Measurements from ENCODE around the gene HS3ST4.

Gene HS3ST4

DNA sequence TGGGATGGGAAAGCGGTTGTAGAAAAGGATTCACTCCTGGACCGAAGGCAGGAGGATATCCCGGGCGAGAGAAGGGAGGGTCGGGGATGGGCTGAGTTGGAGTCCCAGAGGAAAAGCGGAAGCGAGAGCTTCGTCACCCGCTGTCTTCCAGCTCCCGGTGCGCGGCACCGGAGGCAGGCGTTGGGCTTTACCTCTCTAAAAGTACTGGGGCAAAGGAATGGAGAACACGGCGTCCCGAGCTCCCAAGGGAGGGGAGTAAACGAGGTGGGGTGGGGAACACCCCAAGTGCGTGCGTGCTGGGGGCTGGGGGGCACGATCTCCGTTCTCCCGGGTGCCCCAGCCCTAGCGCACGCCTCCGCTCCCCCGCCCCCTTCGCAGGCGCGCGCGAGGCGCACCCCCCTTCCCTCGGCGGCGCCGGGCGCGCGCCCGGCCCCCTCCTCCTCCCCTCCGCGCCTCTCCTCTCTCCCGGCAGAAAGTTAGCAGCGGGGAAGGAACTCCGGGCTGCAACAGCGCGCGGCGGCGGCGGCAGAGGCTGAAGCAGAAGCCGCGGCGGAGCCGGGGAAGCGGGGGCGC, at the start of gene HS3ST4:
TSS of gene HS3ST4 (plus strand) at position 441 of the 573 bp plus-strand sequence.
- DNase-seq (ENCODE audit: low spot score), result peak; percentile 25

DNA sequence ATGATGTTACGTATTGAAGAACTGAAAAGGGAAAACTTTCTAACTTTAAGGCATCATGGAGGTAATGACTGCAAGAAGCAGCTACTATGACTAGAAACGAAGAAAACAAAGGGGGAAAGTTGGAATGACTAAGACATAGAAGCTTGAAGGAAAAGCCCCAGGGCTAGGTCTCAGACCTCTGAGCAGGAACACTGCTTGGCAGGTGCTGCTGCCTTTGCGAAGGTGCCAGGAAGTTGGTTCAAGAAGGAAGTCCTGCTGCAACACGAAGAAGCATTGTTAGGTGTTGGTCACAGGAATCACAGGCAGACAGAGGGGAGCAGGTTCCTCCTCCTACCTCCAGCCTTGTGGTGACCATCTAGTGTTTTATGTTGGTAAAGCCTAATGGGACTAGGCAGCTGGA, 48.1 kb upstream of the HS3ST4 start:
- DNase-seq (ENCODE audit: low spot score), result no peak

DNA sequence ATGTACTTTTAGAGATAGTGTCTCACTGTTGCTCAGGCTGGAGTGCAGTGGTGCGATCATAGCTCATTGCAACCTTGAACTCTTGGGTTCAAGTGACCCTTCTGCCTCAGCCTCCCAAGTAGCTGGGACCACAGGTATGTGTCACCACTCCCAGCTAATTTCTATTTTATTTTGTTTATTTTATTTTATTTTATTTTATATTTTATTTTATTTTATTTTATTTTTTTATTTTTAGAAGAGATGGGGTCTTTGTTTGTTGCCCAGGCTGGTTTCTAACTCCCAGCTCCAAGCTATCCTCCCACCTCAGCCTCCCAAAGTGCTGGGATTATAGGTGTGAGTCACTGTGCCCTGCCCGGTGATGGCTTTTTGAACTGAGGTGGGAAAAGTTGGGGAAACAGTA, 35.1 kb upstream of the HS3ST4 start:
- no peak for DNase-seq (ENCODE audit: low spot score)

DNA sequence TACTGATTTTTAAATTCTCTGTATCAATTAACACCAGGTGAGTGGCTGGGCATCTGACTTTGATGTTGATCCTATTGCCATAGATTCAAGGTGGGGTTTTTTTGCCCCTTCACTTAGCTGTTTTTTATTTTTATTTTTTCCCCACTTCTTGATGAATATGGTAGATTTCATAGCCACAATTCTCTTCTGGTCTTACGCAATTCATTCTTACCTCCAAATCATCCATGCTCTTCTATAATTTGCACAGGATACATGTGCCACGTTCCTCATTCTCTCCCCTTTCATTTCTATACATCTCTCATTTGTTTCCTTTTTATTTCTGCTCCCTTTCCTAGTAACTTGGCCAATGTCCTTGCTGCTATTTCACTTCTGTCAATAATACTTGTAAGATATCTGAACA, 14.9 kb upstream of the HS3ST4 start:
- DNase-seq (ENCODE audit: low spot score), result no peak

DNA sequence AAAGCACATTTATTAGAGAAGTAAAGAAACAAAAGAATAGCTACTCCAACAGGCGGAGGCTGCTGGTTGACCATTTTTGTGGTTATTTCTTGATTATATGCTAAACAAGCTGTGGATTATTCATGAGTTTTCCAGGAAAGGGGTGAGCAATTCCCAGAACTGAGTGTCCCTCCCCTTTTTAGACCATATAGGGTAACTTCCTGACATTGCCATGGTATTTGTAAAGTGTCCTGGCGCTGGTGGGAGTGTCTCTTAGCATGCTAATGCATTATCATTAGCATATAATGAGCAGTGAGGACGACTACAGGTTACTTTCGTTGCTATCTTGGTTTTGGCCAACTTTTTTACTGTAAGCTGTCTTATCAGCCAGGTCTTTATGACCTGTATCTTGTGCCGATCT, 12.2 kb upstream of the HS3ST4 start:
- DNase-seq (ENCODE audit: low spot score), result no peak

DNA sequence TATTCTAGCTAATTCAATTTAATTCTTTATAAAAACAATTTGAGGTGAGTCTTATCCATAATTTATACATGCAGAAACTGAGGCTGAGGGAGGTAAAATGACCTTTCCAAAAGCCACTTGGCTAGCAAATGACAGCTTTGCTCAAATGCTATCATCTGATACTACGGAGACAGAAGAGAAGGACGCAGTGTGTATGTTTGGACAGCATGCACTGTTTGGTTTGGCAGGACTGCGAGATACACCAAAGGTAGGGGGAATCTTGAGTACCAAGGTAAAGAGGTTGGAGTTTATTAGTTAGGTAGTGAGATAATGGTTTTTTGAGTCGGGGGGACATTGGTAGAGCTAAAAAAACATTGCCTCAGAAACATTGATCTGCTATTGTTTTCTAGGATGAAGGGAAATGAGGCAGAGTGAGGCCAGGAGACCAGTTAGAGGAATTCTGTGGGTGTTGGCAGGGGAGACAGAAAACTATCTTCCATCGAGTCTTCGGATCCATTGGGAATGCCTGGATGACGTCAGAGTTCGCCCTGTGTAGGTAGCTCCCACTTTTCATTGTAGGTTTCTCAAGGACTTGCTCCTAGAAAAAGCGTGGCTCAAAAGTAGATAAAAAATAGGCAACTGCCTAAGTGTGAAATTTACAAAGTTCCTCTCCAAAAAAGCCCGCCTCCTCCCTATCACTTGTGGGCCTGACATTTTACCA, 2.5 kb upstream of the HS3ST4 start:
- no peak for DNase-seq (ENCODE audit: low spot score)

DNA sequence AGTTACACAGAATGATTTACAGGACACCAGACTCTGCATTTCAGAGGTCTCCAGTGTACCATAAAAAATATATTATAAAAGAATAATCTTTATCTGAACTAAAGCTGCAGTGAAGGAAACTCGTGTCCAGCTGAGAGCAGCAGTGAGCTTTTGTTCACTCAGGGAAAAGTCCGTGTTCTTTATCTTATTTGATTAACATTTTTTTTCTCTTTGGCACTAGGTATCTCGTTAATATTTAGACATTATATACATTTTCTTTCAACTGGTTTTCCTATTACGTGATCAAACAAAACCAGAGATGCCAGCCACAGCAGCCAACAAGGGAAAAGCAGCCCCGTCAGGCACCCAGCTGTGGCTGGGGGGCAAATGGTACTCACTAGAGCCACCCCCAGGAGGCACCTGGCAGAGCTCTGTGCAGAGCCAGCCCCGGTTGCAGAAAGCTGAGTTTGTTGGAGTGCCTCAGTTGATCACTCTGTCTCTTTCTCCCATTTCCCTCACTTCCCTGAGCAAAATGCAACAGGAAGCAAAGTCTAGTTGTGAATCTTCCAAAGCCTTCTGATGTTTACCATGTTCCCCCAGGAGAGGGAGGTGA, 1.1 kb upstream of the HS3ST4 start:
- no peak for DNase-seq (ENCODE audit: low spot score)

DNA sequence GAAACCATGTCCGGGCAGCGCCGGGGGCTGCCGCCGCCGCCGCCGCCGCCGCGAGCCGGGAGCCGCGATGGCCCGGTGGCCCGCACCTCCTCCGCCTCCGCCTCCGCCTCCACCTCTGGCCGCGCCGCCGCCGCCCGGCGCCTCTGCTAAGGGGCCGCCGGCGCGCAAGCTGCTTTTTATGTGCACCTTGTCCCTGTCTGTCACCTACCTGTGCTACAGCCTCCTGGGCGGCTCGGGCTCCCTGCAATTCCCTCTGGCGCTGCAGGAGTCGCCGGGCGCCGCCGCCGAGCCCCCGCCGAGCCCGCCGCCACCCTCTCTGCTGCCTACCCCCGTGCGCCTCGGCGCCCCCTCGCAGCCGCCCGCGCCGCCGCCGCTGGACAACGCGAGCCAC, 587 bp downstream of the HS3ST4 start:
- no peak for DNase-seq (ENCODE audit: low spot score)

DNA sequence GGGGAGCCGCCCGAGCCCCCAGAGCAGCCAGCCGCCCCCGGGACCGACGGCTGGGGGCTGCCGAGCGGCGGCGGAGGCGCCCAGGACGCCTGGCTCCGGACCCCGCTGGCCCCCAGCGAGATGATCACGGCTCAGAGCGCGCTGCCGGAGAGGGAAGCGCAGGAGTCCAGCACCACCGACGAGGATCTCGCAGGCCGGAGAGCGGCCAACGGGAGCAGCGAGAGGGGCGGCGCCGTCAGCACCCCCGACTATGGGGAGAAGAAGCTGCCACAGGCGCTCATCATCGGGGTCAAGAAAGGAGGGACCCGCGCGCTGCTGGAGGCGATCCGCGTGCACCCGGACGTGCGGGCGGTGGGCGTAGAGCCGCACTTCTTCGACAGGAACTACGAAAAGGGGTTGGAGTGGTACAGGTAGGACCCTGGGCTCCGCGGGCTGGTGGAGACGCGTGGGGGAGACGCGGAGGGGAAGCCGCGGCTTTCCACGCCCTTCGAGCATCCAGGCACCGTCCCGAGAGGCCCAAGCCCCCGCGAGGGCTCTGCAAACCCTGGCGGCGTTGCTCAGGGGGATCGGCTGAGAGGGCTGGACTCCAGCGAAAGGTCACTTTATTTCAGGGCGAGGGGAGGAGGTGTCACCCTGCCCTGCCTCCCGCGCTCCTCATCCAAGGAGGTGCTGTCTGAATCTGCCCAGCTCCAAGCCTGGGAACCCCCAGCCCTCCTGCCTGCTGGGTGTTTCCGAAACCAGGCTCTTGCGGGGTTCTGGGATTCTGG, 1.2 kb downstream of the HS3ST4 start:
- no peak for DNase-seq (ENCODE audit: low spot score)

DNA sequence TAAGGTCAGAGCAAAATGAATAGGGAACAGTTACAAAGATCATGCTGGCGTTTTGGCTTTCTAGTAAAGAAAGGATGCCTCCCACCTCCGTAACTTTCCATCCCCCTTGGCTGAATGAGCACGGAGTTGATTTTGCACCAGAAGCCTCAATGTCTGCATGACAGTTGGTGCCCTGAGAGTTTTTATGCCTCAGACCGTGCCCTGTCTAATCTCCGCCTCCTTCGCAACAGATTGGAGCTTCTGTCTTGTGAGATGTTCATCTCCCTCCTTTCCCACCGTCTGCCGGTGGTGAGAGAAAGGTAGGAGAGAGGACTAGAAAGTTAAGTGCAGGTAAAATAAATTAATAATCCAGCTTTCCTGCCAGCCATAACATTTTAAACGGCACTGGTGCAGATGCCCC, 1.9 kb downstream of the HS3ST4 start:
- DNase-seq (ENCODE audit: low spot score), result no peak

DNA sequence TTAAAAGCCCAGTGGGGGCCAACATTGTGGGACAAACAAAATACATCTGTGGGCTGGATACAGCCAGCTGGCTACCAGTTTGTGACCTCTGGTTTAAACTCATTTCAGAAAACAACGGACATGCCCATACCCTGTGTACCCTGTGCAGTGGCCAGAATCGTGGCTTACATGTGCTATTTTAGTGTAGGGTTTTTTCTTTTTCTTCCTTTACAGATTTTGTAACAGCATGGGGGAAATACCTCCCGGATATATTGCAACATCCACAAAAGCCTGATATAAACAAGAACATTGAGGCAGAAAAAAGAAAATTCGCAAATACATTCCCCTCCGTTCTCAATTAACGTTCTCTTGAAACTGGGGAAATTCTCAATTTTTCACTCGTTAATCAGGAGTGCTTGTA, 7.3 kb downstream of the HS3ST4 start:
- DNase-seq (ENCODE audit: low spot score), result no peak

DNA sequence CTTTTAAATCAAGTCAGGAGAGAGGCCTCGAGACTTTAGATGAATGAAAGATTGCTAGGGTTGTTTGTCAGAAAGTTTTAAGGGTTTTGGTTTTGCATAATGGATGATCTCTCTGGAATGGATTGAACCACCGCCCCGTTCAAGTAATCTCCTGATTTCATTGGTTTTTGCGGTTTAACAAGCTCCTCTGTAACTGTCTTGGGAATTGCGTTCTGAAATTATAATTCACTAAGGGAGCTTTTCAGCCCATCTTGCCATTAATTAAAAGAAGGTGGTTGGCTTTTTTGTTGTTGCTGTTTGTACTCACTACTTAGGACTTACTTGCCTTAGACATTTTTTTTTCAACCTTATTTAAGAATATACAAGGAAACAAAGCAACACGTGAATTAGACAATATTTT, 8.8 kb downstream of the HS3ST4 start:
- DNase-seq (ENCODE audit: low spot score), result no peak

DNA sequence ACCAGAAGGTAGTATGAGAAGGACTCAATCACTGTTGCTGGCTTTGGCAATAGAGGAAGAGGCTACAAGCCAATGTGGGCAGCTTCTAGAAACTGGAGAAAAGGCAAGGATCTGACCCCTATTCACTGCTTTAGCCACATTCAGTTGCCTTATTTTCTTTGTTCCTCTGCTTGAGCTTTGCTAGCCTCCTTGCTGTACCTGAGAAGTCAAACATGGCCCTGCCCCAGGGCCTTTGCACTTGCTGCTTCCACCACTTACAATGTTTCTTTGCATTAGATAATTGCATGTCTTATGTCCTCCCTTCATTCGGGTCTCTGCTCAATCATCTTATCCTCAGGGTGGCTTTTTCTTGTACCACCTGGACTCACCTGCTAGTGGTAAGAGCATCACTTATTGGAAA, 15.8 kb downstream of the HS3ST4 start:
- DNase-seq (ENCODE audit: low spot score), result no peak

DNA sequence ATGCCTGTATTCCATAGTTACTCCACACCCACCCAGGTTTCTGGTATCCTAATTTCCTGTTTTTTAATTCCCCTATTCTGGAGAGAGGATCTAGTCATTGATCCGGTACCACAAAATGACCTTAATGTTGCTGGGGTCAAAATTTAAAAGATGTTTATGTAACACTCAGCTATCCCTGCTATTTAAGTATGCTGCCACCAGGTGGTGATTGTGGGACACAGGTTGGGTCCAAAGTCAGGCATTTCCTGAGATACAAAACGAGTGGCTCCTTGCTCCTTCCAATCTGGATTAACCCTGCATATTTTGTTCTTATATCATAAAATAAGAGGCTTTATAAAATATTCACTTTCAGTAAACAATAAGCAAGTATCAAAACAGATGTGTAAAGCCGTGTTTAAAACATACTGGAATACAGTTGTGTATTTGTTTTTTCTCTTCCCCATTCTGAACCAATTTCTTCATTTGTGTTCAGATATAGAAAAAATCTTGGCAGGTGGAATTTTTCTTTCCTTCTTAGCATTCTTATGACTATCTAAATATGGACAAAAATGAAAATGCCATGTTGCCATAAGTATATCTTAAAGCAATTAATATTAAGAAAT, 16.3 kb downstream of the HS3ST4 start:
- DNase-seq (ENCODE audit: low spot score), result no peak

DNA sequence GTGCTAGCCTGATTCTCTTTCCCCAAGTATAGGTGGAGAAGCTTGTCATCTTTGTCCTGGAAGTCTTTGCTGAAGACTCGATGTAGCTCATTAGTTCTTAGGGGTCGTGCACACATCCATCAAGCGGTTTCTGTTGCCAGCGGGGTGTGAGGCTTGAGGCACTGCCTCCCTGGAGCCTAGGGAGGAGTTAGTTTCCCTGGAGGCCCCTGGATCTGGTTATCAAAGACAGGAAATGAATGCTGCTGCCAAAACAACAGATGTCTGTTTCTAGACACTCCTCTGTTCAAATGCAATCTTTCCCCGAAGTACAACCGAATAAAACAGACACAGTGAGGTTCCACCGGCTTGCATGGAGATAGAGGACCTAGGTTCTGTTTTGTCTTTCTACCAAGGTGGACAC, 17.5 kb downstream of the HS3ST4 start:
- DNase-seq (ENCODE audit: low spot score), result no peak

DNA sequence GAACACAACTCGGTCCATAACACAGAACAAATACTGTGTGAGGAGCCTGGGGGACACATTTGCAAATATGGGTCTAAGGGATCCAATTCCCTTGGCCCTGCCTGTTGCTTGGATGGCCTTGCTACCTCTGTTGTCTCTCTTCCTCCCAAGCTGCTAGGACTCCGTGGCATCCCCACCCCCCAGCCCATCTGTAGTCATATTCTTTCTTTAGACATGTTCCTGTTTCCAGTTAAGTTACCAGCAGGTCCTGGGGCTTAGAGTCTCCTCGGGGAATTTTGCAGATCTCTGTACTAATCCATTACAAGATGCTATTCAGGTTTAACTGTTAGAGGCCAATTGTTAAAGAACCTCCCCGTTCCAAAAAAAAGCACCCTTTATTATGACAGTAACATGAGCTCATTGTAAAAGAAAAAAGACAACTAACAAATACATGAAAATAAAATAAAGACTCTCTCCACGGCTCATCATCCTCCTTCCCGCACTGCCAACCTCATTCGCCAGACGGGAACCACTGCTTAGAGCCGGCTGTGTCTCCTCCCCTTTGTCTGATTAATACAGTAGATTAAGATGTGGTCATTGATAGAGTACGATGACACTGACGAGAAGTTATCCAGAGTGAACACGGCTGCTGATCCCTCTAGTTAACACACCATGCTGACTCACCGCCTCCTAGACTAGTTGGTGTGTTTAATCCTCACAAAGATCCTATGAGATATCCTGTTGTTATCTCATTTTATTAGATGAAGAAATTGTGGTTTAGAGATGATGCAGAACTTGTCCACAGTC, 22.2 kb downstream of the HS3ST4 start:
- DNase-seq (ENCODE audit: low spot score), result no peak

DNA sequence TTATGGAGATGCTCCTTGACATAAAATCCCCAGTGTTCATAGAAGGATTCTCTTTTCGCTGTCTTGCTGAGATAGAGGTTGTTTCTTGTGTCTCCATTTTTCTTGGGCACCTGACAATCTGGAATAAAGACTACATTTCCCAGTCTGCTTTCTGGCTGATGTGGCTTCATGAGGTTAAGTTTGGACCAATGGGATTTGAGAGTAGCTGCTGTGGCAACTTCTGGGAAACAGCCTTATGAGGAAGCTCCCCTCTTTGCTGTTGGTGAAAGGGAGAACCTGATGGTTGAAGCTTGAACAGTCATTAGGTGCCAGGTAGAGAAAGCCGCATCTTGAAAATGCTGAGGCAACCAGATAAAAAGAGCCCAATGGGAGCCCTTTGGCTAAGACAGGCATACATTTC, 24.4 kb downstream of the HS3ST4 start:
- no peak for DNase-seq (ENCODE audit: low spot score)

DNA sequence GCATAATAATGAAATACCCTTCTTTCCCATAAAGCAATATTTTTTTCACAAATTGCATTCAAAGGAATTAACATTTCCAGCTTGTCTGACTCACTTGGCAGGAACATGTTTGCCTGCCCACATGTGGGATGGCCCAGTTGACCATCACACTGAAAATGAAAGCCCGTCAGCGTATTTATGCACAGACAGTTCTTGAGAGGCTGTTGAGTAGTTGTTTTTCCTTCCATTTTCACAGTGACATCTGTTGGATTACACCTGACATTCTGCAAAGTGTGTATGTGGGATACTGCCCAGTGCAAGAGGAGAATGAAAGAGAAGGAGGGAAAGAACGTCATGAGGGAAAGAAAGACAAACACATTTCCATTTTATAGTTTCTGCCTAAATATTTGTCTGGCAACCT, 29.7 kb downstream of the HS3ST4 start:
- DNase-seq (ENCODE audit: low spot score), result no peak

DNA sequence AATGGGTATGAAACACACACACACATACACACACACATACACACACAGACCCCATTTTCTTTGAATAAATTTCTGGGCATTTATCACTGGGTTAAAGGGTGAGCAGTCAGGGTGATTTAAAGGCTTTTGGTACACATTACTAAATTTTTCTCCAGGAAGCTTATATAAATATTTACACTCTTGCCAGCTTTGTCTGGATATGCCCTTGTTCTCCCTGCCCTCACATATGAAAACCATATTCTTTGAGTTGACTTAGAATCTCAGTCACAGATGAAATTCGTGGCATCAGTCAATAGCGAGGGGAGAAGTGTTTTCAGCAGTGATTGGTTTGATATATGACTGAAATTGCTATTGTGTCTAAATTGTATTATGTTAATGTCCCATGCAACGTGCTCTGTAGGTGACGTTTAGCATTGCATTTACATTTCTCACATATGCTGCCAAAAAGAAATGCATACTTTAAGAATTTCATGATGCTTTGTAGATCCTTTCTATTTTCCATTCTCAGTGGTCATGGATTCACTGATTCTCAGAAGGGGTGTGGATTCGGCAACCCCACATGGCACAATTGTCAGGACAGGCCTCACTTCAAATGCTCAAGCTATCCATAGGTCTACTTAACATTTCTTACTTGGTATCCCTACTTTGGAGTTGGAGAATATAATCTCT, 34.8 kb downstream of the HS3ST4 start:
- no peak for DNase-seq (ENCODE audit: low spot score)

DNA sequence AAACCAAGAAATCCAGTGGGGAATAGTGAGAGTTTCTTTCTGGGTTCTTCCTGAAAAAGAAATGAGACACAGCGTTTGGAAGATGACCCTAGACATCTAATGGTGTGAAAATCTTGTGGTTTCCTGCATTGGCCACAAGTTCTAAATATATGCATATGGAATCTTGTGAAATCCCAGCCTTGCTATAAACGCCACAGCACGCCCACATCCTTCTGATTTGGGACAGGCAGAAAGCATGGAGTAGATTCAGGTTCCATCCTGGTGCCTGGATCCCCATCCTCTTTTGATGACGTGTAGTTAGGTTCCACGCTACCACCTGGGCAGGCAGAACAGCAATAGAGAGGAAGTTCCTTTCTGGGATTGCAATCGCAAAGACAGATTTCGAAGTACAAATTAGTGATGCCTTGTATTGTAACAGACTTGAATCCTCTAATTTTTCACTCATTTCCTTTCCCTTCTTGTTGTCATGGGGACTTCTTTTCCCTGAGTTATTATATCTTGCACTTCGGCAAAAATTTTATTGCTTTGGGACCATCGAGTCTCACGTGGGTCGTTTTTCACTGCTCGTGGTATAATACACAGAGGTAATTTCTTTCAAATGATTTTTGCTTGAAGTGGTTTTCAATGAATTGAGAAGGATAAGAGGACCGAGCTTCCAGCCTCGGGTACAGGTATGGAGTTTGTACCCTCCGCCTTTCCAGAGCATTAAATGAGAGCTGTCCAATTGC, 37.6 kb downstream of the HS3ST4 start:
- DNase-seq (ENCODE audit: low spot score), result no peak

DNA sequence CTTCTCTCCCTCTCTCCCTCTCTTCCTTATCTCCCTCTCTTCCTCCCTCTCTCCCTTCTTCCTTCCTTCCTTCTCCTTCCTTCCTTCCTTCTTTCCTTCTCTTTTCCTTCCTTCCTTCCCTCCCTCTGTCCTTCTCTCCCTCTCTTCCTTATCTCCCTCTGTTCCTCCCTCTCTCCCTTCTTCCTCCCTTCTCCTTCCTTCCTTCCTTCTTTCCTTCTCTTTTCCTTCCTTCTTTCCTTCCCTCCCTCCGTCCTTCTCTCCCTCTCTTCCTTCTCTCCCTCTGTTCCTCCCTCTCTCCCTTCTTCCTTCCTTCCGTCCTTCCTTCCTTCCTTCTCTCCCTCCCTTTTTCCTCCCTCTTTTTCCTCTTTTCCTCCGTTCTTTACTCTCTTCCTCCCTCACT, 38.6 kb downstream of the HS3ST4 start:
- no peak for DNase-seq (ENCODE audit: low spot score)
